Measurements from ENCODE around the gene ELMO1. TPM values are rescaled to one million over a fixed set of nuclear protein-coding genes. Genes with fewer than 3 reads are reported as not detected.

ELMO1 gene
- total RNA-seq, 1 experiment from 2014 or later = 0.36 TPM

GRCh38 chr7:37432281-37432920, 16.3 kb downstream of the ELMO1 start:
- DNase-seq (ENCODE audit: low read depth) = no peak

GRCh38 chr7:37431413-37431812, 17.3 kb downstream of the ELMO1 start:
- no peak for DNase-seq (ENCODE audit: low read depth)

GRCh38 chr7:37430640-37431039, 18.0 kb downstream of the ELMO1 start:
- DNase-seq (ENCODE audit: low read depth) = no peak

- DNase-seq (ENCODE audit: low read depth) = no peak
Measured at GRCh38 chr7:37430171-37430570, 18.5 kb downstream of the ELMO1 start.

GRCh38 chr7:37429435-37429791, 19.3 kb downstream of the ELMO1 start:
- DNase-seq (ENCODE audit: low read depth) = no peak

- no peak for DNase-seq (ENCODE audit: low read depth)
Measured at GRCh38 chr7:37428681-37429434, 19.8 kb downstream of the ELMO1 start.

- no peak for DNase-seq (ENCODE audit: low read depth)
Measured at GRCh38 chr7:37427276-37427940, 21.3 kb downstream of the ELMO1 start.

GRCh38 chr7:37425498-37425897, 23.2 kb downstream of the ELMO1 start:
- no peak for DNase-seq (ENCODE audit: low read depth)

GRCh38 chr7:37424995-37425394, 23.7 kb downstream of the ELMO1 start:
- DNase-seq (ENCODE audit: low read depth) = no peak

GRCh38 chr7:37424521-37424920, 24.1 kb downstream of the ELMO1 start:
- no peak for DNase-seq (ENCODE audit: low read depth)

- no peak for DNase-seq (ENCODE audit: low read depth)
Measured at GRCh38 chr7:37421861-37422500, 26.7 kb downstream of the ELMO1 start.

GRCh38 chr7:37420946-37421695, 27.5 kb downstream of the ELMO1 start:
- DNase-seq (ENCODE audit: low read depth) = no peak

GRCh38 chr7:37419496-37419895, 29.2 kb downstream of the ELMO1 start:
- DNase-seq (ENCODE audit: low read depth) = no peak

- no peak for DNase-seq (ENCODE audit: low read depth)
Measured at GRCh38 chr7:37418381-37418780, 30.3 kb downstream of the ELMO1 start.

- no peak for DNase-seq (ENCODE audit: low read depth)
Measured at GRCh38 chr7:37417107-37417474, 31.6 kb downstream of the ELMO1 start.

GRCh38 chr7:37416378-37417106, 32.1 kb downstream of the ELMO1 start:
- no peak for DNase-seq (ENCODE audit: low read depth)

GRCh38 chr7:37415629-37416028, 33.0 kb downstream of the ELMO1 start:
- no peak for DNase-seq (ENCODE audit: low read depth)

- DNase-seq (ENCODE audit: low read depth) = no peak
Measured at GRCh38 chr7:37414352-37414983, 34.2 kb downstream of the ELMO1 start.

GRCh38 chr7:37411444-37412034, 37.1 kb downstream of the ELMO1 start:
- no peak for DNase-seq (ENCODE audit: low read depth)

Data from RPMI7951 (cell line).